DOHH2 (cell line): Measurements from ENCODE around the gene PLCL1.

Experiments
- CTCF ChIP-seq: fragments of 200-600 bp; sonication (generic); IDR thresholded peaks from one replicate; pipeline ENCODE4 v1.5.1; 2014; ENCODE audit warnings: antibody characterized with exemption, mild to moderate bottlenecking, low read depth, low read length; ENCODE audit not compliant: poor library complexity, severe bottlenecking
- EZH2phosphoT487 ChIP-seq: fragments of 200-600 bp; sonication (generic); IDR thresholded peaks from 2 replicates; pipeline ENCODE4 v1.6.1; 2017; ENCODE audit warnings: borderline replicate concordance, mild to moderate bottlenecking, antibody characterized with exemption, low read length, moderate library complexity, mixed read lengths

GRCh38 chr2:197934934-197935289 is 130.5 kb downstream of the PLCL1 start:
- TF ChIP-seq CTCF (no peak), EZH2phosphoT487 (no peak)
